ENCODE results near the gene ID4.

Gene ID4

DNA sequence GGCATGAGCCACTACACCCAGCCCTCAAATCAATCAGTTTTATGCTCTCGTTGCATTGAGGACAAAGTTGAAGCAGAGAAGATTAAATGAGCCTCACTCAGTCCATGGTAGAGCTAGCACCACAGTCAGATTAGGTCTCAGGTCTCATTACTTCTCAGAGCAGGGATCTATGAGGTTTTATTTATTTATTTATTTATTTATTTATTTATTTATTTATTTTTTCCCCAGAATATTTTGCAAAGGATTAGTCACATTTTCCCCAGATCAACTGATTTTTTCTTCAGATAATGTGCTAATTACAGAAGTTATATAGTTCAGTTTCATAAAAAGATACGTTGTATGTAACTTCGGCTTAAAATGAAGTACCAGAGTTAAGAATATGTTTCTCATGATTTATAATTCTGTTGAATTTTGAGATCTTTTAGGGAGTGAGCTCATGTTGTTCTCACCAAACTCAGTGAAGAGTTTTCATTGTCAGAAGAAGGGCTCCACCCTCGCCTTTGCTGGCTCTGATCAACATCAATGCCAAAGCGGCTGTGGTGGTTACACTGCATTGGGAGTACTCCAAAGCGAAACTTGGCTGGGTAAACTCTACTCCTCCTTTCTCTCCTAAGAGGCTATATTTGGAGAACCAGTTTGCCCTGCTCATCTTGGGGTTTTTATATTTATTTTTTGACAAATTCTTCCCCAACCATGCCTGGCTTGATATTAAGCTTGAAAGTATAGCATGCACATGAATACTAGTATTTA, 12.9 kb upstream of the ID4 start:
- no peaks in the 10 kb centered on the region for H3K9me3 ChIP-seq (ENCODE audit: low read depth, low read length)
- no peaks in the 10 kb centered on the region for H3K36me3 ChIP-seq (ENCODE audit: insufficient read depth, low read length)
- no peak overlapping the region for H3K27ac ChIP-seq
- TF ChIP-seq EZH2 (IDR thresholded peaks at IDR 0.05) (no peak), POLR2AphosphoS5 (IDR thresholded peaks at IDR 0.05; ENCODE audit: borderline replicate concordance, low read depth, low read length) (no peak), FOXP2 (optimal IDR thresholded peaks at IDR 0.05; ENCODE audit: control extremely low read depth, extremely low read length, insufficient read depth) (no peak)
- H3K9ac ChIP-seq (ENCODE audit: insufficient read length), result no peak overlapping the region
- no peak overlapping the region for H3K4me3 ChIP-seq
- no peak for DNase-seq (ENCODE audit: low read depth, low spot score)

DNA sequence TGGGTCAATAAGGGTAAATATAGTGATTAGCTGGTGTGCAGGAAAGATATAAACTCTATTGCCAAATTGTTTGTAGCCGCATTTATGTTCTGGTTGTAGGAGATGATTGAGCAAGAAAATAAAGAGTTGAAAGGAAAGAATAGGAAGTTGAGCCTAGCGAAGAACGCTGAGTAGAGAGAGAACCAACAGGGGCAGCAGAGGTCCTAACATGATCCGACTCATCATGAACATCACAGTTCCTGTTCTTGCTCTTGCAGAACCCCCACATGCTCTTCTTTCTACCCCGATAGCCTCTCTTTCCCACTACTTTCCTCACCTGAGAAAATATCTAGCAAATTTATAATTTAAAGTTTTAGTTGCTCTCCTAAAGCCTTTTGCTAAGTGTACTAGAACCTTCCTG, 9.9 kb upstream of the ID4 start:
- TF ChIP-seq EZH2 (IDR thresholded peaks at IDR 0.05) (no peak), FOXP2 (optimal IDR thresholded peaks at IDR 0.05; ENCODE audit: control extremely low read depth, extremely low read length, insufficient read depth) (no peak), POLR2AphosphoS5 (IDR thresholded peaks at IDR 0.05; ENCODE audit: borderline replicate concordance, low read depth, low read length) (no peak)
- Histone ChIP-seq H3K9me3 (ENCODE audit: low read depth, low read length) (no peaks in the 10 kb centered on the region), H3K27ac (no peak overlapping the region), H3K36me3 (ENCODE audit: insufficient read depth, low read length) (no peaks in the 10 kb centered on the region), H3K9ac (ENCODE audit: insufficient read length) (no peak overlapping the region), H3K4me3 (no peak overlapping the region)
- DNase-seq (ENCODE audit: low read depth, low spot score), result no peak

GRCh38 chr6:19827903-19828302, 9.3 kb upstream of the ID4 start:
- DNase-seq (ENCODE audit: low read depth, low spot score), result no peak
- no peaks in the 10 kb centered on the region for H3K36me3 ChIP-seq (ENCODE audit: insufficient read depth, low read length)
- no peak overlapping the region for H3K27ac ChIP-seq
- no peak for TF ChIP-seq POLR2AphosphoS5 (IDR thresholded peaks at IDR 0.05; ENCODE audit: borderline replicate concordance, low read depth, low read length)
- TF ChIP-seq FOXP2 (optimal IDR thresholded peaks at IDR 0.05; ENCODE audit: control extremely low read depth, extremely low read length, insufficient read depth), result no peak
- TF ChIP-seq EZH2 (IDR thresholded peaks at IDR 0.05), result no peak
- H3K4me3 ChIP-seq, result no peak overlapping the region
- H3K9ac ChIP-seq (ENCODE audit: insufficient read length), result no peak overlapping the region
- no peaks in the 10 kb centered on the region for H3K9me3 ChIP-seq (ENCODE audit: low read depth, low read length)

GRCh38 chr6:19830171-19830570, 7.0 kb upstream of the ID4 start:
- H3K9ac ChIP-seq (ENCODE audit: insufficient read length), result no peak overlapping the region
- DNase-seq (ENCODE audit: low read depth, low spot score), result no peak
- H3K27ac ChIP-seq, result no peak overlapping the region
- no peaks in the 10 kb centered on the region for H3K9me3 ChIP-seq (ENCODE audit: low read depth, low read length)
- no peak for TF ChIP-seq POLR2AphosphoS5 (IDR thresholded peaks at IDR 0.05; ENCODE audit: borderline replicate concordance, low read depth, low read length)
- no peak for TF ChIP-seq FOXP2 (optimal IDR thresholded peaks at IDR 0.05; ENCODE audit: control extremely low read depth, extremely low read length, insufficient read depth)
- TF ChIP-seq EZH2 (IDR thresholded peaks at IDR 0.05), result no peak
- no peak overlapping the region for H3K4me3 ChIP-seq
- H3K36me3 ChIP-seq (ENCODE audit: insufficient read depth, low read length), result no peaks in the 10 kb centered on the region

DNA sequence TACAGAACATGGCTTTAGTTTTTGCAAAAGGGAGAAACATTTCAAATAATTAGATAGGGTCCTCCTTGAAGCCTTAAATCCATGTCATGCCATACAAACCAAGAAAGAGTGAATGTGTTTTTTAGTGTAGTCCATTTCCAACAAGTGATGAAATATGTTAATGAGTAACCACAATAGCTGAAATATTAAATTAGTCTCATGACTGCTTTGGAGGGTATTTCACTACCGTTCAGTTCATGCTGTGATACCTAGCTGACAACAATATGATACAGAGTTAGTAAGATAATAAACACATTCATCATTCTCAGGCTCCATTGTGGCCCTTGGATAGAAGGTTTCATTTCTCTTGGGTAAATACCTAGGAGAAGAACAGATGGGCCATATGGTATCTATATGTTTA, 5.8 kb upstream of the ID4 start:
- no peak for DNase-seq (ENCODE audit: low read depth, low spot score)
- no peak overlapping the region for H3K4me3 ChIP-seq
- H3K9ac ChIP-seq (ENCODE audit: insufficient read length), result no peak overlapping the region
- H3K36me3 ChIP-seq (ENCODE audit: insufficient read depth, low read length), result no peaks in the 10 kb centered on the region
- H3K9me3 ChIP-seq (ENCODE audit: low read depth, low read length), result no peaks in the 10 kb centered on the region
- H3K27ac ChIP-seq, result no peak overlapping the region
- no peak for TF ChIP-seq POLR2AphosphoS5 (IDR thresholded peaks at IDR 0.05; ENCODE audit: borderline replicate concordance, low read depth, low read length)
- no peak for TF ChIP-seq EZH2 (IDR thresholded peaks at IDR 0.05)
- no peak for TF ChIP-seq FOXP2 (optimal IDR thresholded peaks at IDR 0.05; ENCODE audit: control extremely low read depth, extremely low read length, insufficient read depth)

GRCh38 chr6:19833947-19834346, 3.2 kb upstream of the ID4 start:
- Histone ChIP-seq H3K4me3 (no peak overlapping the region), H3K27ac (no peak overlapping the region), H3K9ac (ENCODE audit: insufficient read length) (no peak overlapping the region), H3K9me3 (ENCODE audit: low read depth, low read length) (no peaks in the 10 kb centered on the region), H3K36me3 (ENCODE audit: insufficient read depth, low read length) (peaks cover 3% of the 10 kb centered on the region)
- no peak for DNase-seq (ENCODE audit: low read depth, low spot score)
- TF ChIP-seq POLR2AphosphoS5 (IDR thresholded peaks at IDR 0.05; ENCODE audit: borderline replicate concordance, low read depth, low read length) (no peak), EZH2 (IDR thresholded peaks at IDR 0.05) (no peak), FOXP2 (optimal IDR thresholded peaks at IDR 0.05; ENCODE audit: control extremely low read depth, extremely low read length, insufficient read depth) (no peak)

- no peak overlapping the region for H3K9ac ChIP-seq (ENCODE audit: insufficient read length)
- DNase-seq (ENCODE audit: low read depth, low spot score), result no peak
- no peak overlapping the region for H3K4me3 ChIP-seq
- no peak overlapping the region for H3K27ac ChIP-seq
- peaks cover 10% of the 10 kb centered on the region for H3K36me3 ChIP-seq (ENCODE audit: insufficient read depth, low read length)
- H3K9me3 ChIP-seq (ENCODE audit: low read depth, low read length), result no peaks in the 10 kb centered on the region
- no peak for TF ChIP-seq FOXP2 (optimal IDR thresholded peaks at IDR 0.05; ENCODE audit: control extremely low read depth, extremely low read length, insufficient read depth)
These were observed 2.3 kb upstream of the ID4 start for GRCh38 chr6:19834858-19835257.

DNA sequence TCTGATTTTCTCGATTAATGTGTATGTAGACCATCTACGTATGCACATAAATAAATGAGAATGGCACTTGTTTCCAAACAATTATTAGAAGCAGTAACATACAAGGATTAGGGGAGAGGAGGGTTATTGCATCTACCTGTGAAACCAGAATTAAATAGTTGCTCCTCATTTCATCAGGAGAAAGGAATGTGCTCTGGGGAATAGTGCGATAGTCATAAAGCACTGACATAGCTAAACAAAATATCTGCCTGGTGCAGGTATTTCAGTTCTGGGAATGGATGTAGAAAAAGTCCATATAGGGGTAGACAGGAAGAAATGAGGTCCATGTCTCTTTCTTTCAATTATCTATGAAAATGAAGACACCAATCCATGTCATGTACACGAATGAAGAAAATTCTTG, 1.6 kb upstream of the ID4 start:
- Histone ChIP-seq H3K27ac (no peak overlapping the region), H3K9me3 (ENCODE audit: low read depth, low read length) (no peaks in the 10 kb centered on the region), H3K9ac (ENCODE audit: insufficient read length) (no peak overlapping the region), H3K4me3 (no peak overlapping the region), H3K36me3 (ENCODE audit: insufficient read depth, low read length) (peaks cover 18% of the 10 kb centered on the region)
- TF ChIP-seq FOXP2 (optimal IDR thresholded peaks at IDR 0.05; ENCODE audit: control extremely low read depth, extremely low read length, insufficient read depth) (no peak), EZH2 (IDR thresholded peaks at IDR 0.05) (no peak), POLR2AphosphoS5 (IDR thresholded peaks at IDR 0.05; ENCODE audit: borderline replicate concordance, low read depth, low read length) (no peak)
- DNase-seq (ENCODE audit: low read depth, low spot score), result no peak
